CD4-positive, alpha-beta T cell treated with Interleukin-15 for 4 hours (primary cell): Measurements from ENCODE around the gene E2F2.
"Not testable (repeated sequence)": the region's sequence is repeated elsewhere in the genome, so short reads cannot be mapped to it uniquely, and the experiment has no call there.

Experiments
- DNase-seq: peaks from one replicate; pipeline ENCODE4 v3.0.0-alpha.2; 2020; ENCODE audit warnings: low spot score

Gene E2F2

DNA sequence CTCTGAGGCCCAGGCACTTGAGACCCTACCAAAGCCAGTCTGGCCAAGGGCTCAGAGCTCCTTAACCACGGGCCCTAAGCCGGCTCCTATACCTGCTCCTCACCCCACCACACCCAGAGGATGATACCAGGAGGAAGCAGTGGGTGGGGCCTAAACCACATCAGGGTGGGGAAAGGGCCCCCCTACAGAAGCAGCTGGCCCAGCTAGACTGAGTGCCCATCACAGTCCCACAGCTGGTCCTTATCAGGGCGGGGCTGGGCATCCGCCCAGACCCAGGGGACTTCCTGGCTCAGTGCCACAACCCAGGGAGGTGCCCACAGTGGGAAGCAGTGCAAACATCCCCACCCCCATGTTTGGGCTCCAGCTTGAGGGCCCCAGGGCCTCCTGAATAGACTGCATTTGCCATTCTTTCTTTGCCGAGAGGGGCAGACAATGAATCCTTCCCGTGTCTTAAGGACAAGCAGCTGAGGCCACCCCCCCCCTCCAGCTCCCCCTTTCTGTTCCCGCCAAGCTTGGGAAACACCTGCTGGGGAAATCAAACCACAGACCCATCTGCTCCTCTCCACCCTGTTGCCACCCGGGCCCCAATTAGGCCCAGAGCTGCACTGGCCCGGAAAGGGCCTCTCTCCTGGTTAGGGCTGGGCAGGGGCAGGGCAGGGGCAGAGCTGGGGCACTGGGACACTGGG is 6.2 kb downstream of the E2F2 start:
- peak; percentile 51 for DNase-seq

GRCh38 chr1:23524163-23524562 is 6.9 kb downstream of the E2F2 start:
- no peak for DNase-seq

- DNase-seq, result no peak
These were observed 8.6 kb downstream of the E2F2 start for GRCh38 chr1:23522244-23522982.

GRCh38 chr1:23521588-23521987 is 9.4 kb downstream of the E2F2 start:
- DNase-seq, result no peak

- no peak for DNase-seq
These were observed 13.5 kb downstream of the E2F2 start for GRCh38 chr1:23517581-23517980.

- no peak for DNase-seq
These were observed 15.1 kb downstream of the E2F2 start for GRCh38 chr1:23515905-23516304.

GRCh38 chr1:23514111-23514679 is 16.8 kb downstream of the E2F2 start:
- no peak for DNase-seq

GRCh38 chr1:23509896-23510295 is 21.1 kb downstream of the E2F2 start:
- no peak for DNase-seq

DNA sequence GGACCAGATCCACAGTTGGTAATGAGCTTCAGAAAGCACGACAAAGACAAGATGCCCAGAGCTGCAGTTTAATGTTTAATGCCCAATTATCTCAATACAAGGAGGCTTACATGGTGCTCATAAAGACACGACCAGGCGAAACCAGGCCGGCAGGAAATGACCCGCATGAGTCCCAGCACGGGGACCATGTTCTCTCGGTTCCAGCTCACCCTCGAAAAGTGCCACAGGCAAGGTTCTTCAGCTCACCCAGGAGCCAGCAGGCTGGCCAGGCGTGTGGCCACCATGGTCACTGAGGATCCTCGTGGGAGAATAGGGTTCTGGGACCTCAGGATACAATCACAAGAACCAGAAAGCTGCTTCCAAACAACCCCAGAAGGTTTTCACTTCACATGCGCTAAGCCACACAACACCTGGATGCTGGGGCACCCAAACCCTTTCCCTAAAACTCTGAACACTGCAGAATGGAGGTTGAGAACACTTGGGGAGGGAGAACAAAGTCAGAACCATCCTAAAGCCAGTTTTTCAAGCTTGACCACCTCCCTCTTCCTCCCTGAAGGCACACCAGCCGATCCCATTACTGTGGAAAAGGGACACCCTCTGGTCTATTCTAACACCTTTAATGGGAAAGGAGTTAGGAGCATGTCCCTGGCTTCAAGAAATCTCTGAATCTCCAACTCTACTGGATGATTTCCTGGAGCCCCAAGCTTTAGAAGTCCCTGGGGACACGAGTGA is 24.5 kb downstream of the E2F2 start:
- DNase-seq, result no peak

DNA sequence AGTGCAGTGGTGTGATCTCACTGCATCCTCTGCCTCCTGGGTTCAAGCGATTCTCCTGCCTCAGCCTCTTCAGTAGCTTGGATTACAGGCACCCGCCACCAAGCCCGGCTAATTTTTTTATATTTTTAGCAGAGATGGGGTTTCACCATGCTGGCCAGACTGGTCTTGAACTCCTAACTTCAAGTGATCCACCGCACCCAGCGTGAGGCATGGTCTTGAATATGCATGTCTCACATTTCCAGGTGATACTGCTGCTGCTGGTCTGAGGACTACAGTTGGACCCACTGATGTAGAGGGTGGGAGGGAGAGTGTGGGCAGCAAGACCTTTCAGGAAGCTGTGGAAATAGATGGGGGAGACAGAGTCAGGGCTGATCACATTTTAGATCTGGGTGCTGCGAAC is 25.2 kb downstream of the E2F2 start:
- no peak for DNase-seq

- not testable (repeated sequence) for DNase-seq
These were observed 26.9 kb downstream of the E2F2 start for GRCh38 chr1:23504156-23504555.

DNA sequence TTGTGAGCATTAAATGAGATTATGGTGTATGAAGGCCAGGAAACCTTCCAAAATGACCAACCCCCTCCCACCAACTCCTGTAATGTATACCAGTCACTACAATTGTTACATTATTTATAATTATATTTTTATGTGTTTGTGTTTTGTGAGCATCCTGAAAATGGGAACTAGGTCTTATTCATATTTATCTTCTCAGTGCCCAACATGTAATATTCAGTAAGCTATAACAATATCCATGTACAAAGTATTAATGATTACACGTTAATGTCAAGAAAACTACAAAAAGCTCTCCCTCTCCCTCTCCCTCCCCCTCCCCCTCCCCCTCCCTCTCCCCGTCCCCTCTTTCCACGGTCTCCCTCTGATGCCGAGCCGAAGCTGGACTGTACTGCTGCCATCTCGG is 28.1 kb downstream of the E2F2 start:
- no peak for DNase-seq

DNA sequence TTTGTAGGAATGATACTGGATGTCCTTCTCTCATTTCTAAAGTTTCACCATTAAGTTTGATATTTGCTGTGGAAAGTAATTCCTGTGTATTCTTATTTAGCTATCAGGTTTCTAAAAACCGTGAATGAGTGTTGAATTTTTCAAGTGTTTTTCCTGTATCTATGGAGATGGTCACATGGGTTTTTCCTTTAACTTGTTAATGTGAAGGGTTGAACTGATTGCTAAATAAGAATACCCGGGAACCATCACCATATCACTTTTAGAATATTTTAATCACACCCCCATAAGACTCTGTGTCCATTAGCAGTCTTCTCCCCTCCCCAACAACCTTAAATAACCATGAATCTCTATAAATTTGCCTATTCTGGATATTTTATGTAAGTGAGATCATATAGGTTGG is 30.6 kb downstream of the E2F2 start:
- no peak for DNase-seq

- DNase-seq, result no peak
These were observed 33.1 kb downstream of the E2F2 start for GRCh38 chr1:23497777-23498439.

DNA sequence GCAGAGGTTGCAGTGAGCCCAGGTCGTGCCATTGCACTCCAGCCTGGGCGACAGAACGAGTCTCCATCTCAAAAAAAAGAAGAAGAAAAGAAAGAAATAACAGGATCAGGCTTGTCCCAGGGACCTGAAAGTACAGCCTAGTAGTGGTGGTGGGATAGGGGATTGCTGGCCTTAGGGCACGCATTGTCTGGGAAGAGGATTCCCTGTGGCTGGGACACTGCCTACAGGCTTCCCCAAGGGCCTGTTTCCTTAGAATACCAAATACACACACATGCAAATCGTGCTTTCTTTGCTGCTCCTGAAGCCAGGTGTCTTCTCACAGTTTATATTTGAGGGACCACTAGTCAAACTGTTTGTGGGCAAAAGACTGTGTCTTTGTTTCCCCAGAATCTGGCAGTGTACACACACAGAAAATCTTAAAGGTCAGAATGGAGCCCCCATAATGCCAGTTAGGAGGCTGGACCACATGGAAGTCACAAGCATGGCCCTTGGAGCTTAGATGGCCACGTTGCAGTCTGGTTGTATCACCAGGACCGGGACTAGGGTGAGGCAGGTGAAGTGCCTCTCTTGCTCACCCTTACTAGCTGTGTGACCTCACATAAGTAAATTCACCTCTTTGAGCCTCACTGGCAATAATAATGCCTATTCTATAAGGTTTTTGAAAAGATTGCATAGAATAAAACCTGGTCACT is 34.4 kb downstream of the E2F2 start:
- DNase-seq, result no peak

- DNase-seq, result not testable (repeated sequence)
These were observed 36.2 kb downstream of the E2F2 start for GRCh38 chr1:23494836-23495235.

GRCh38 chr1:23492776-23493175 is 38.3 kb downstream of the E2F2 start:
- DNase-seq, result not testable (repeated sequence)

DNA sequence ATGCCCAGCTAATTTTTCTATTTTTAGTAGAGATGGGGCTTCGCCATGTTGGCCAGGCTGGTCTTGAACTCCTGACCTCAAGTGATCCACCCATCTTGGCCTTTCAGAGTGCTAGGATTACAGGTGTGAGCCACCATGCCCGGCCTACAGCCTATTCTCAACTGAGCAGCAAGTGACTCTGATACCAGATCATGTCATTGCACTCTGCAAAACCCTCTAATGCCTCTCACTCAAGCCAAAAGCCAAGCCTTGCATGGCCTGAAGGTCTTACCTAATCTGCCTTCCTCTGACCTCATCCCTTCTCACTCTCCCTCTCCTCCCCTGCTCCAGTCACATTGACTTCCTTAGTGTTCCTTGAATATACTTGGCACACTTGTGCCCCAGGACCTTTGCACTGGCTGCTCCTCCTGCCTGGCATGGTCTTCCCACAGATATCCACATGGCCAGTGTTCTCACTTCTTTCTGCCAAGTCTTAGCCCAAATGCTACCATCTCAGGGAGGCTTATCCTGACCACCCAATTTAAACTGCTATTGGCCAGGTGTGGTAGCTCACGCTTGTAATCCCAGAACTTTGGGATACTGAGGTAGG is 38.8 kb downstream of the E2F2 start:
- DNase-seq, result no peak

- no peak for DNase-seq
These were observed 41.2 kb downstream of the E2F2 start for GRCh38 chr1:23489842-23490241.

DNA sequence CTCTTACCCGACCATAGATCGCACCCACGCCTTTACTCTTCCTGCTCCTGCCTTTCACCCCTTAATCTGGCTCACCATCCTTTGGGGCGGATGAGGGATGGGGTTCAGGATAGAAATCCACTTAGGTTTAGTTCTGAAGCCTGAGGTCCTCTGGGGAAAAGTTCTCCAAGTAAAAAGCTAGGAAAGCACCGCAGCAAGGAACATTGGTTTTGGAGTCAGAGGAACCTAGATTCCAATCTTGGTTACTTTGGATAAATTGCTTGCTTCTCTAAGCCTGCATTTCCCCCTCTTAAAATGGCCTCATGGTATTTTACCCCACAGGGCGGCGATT is 46.1 kb downstream of the E2F2 start:
- no peak for DNase-seq

- DNase-seq, result peak; percentile 91
These were observed 46.6 kb downstream of the E2F2 start for GRCh38 chr1:23484253-23485001.
